ENCODE measurements around the gene SLC15A4. TPM values are rescaled to one million over a fixed set of nuclear protein-coding genes. Genes with fewer than 3 reads are reported as not detected.
A peak's percentile ranks its signal among the peaks of the same experiment; 100 is the strongest.

SLC15A4 gene
- polyA plus RNA-seq, 1 donor from 2014 or later, result 13.8 TPM

GRCh38 chr12:128784030-128784760 lies 39.6 kb downstream of the SLC15A4 start:
- peaks cover 0 to 2% (median 0%) of the 10 kb centered on the region in 3 donors for H3K9me3 Mint-ChIP-seq
- H3K36me3 Mint-ChIP-seq, result no peaks in the 10 kb centered on the region
- no peaks in the 10 kb centered on the region for H3K27me3 Mint-ChIP-seq
- H3K4me3 Mint-ChIP-seq, result peak overlapping the region in 1 of 4 donors; percentile 54
- H3K4me1 Mint-ChIP-seq, result peaks cover 14% of the 10 kb centered on the region in 3 donors
- H3K27ac Mint-ChIP-seq, result no peak overlapping the region

- peak overlapping the region; percentile 72 to 96 (median 91) for H3K27ac Mint-ChIP-seq
- peak overlapping the region; percentile 42 to 95 (median 88) for H3K4me3 Mint-ChIP-seq
- H3K36me3 Mint-ChIP-seq, result no peaks in the 10 kb centered on the region
- peaks cover 11 to 13% (median 12%) of the 10 kb centered on the region in 3 donors for H3K4me1 Mint-ChIP-seq
- H3K27me3 Mint-ChIP-seq, result no peaks in the 10 kb centered on the region
- peaks cover 0 to 2% (median 0%) of the 10 kb centered on the region in 3 donors for H3K9me3 Mint-ChIP-seq
Observed at GRCh38 chr12:128783129-128783574, 40.6 kb downstream of the SLC15A4 start.

GRCh38 chr12:128779901-128780300 lies 43.9 kb downstream of the SLC15A4 start:
- Mint-ChIP-seq H3K27me3 (no peaks in the 10 kb centered on the region), H3K4me1 (peaks cover 11 to 12% (median 12%) of the 10 kb centered on the region in 3 donors), H3K9me3 (peaks cover 0 to 2% (median 0%) of the 10 kb centered on the region in 3 donors), H3K4me3 (no peak overlapping the region), H3K27ac (no peak overlapping the region), H3K36me3 (no peaks in the 10 kb centered on the region)

- no peak overlapping the region for H3K27ac Mint-ChIP-seq
- H3K36me3 Mint-ChIP-seq, result no peaks in the 10 kb centered on the region
- peak overlapping the region in 1 of 4 donors; percentile 12 for H3K4me3 Mint-ChIP-seq
- no peaks in the 10 kb centered on the region for H3K4me1 Mint-ChIP-seq
- peaks cover 6% of the 10 kb centered on the region for H3K27me3 Mint-ChIP-seq
- peaks cover 0 to 1% (median 0%) of the 10 kb centered on the region in 3 donors for H3K9me3 Mint-ChIP-seq
Observed at GRCh38 chr12:128772249-128772648, 51.5 kb downstream of the SLC15A4 start.

- H3K27me3 Mint-ChIP-seq, result peaks cover 10% of the 10 kb centered on the region
- H3K27ac Mint-ChIP-seq, result no peak overlapping the region
- no peaks in the 10 kb centered on the region for H3K36me3 Mint-ChIP-seq
- peaks cover 0 to 1% (median 0%) of the 10 kb centered on the region in 3 donors for H3K9me3 Mint-ChIP-seq
- H3K4me3 Mint-ChIP-seq, result no peak overlapping the region
- no peaks in the 10 kb centered on the region for H3K4me1 Mint-ChIP-seq
Observed at GRCh38 chr12:128771681-128772080, 52.1 kb downstream of the SLC15A4 start.

- Mint-ChIP-seq H3K9me3 (peaks cover 0 to 1% (median 0%) of the 10 kb centered on the region in 3 donors), H3K4me3 (no peak overlapping the region), H3K27me3 (peaks cover 23% of the 10 kb centered on the region), H3K36me3 (no peaks in the 10 kb centered on the region), H3K4me1 (no peaks in the 10 kb centered on the region), H3K27ac (peak overlapping the region in 1 of 3 donors; percentile 42)
Observed at GRCh38 chr12:128767518-128767917, 56.2 kb downstream of the SLC15A4 start.

GRCh38 chr12:128766738-128767501 lies 56.8 kb downstream of the SLC15A4 start:
- Mint-ChIP-seq H3K4me1 (no peaks in the 10 kb centered on the region), H3K9me3 (peaks cover 0 to 1% (median 0%) of the 10 kb centered on the region in 3 donors), H3K36me3 (no peaks in the 10 kb centered on the region), H3K4me3 (no peak overlapping the region), H3K27me3 (peaks cover 28% of the 10 kb centered on the region), H3K27ac (no peak overlapping the region)

- Mint-ChIP-seq H3K27ac (no peak overlapping the region), H3K4me1 (no peaks in the 10 kb centered on the region), H3K4me3 (no peak overlapping the region), H3K27me3 (peaks cover 33% of the 10 kb centered on the region), H3K9me3 (no peaks in the 10 kb centered on the region), H3K36me3 (no peaks in the 10 kb centered on the region)
Observed at GRCh38 chr12:128763395-128763794, 60.4 kb downstream of the SLC15A4 start.

GRCh38 chr12:128761379-128761790 lies 62.4 kb downstream of the SLC15A4 start:
- H3K9me3 Mint-ChIP-seq, result no peaks in the 10 kb centered on the region
- H3K4me3 Mint-ChIP-seq, result no peak overlapping the region
- H3K27me3 Mint-ChIP-seq, result peaks cover 22% of the 10 kb centered on the region
- no peak overlapping the region for H3K27ac Mint-ChIP-seq
- H3K36me3 Mint-ChIP-seq, result no peaks in the 10 kb centered on the region
- no peaks in the 10 kb centered on the region for H3K4me1 Mint-ChIP-seq

- H3K9me3 Mint-ChIP-seq, result no peaks in the 10 kb centered on the region
- no peak overlapping the region for H3K4me3 Mint-ChIP-seq
- H3K27ac Mint-ChIP-seq, result no peak overlapping the region
- H3K4me1 Mint-ChIP-seq, result no peaks in the 10 kb centered on the region
- H3K27me3 Mint-ChIP-seq, result peaks cover under 1% of the 10 kb centered on the region
- H3K36me3 Mint-ChIP-seq, result no peaks in the 10 kb centered on the region
Observed at GRCh38 chr12:128755566-128755965, 68.2 kb downstream of the SLC15A4 start.

GRCh38 chr12:128754275-128754674 lies 69.5 kb downstream of the SLC15A4 start:
- no peak overlapping the region for H3K27ac Mint-ChIP-seq
- H3K9me3 Mint-ChIP-seq, result no peaks in the 10 kb centered on the region
- H3K4me1 Mint-ChIP-seq, result no peaks in the 10 kb centered on the region
- no peaks in the 10 kb centered on the region for H3K36me3 Mint-ChIP-seq
- no peaks in the 10 kb centered on the region for H3K27me3 Mint-ChIP-seq
- H3K4me3 Mint-ChIP-seq, result no peak overlapping the region

- Mint-ChIP-seq H3K36me3 (no peaks in the 10 kb centered on the region), H3K27me3 (no peaks in the 10 kb centered on the region)
Observed at GRCh38 chr12:128753438-128753837, 70.3 kb downstream of the SLC15A4 start.

GRCh38 chr12:128752386-128752785 lies 71.4 kb downstream of the SLC15A4 start:
- Mint-ChIP-seq H3K9me3 (no peaks in the 10 kb centered on the region), H3K4me1 (no peaks in the 10 kb centered on the region), H3K36me3 (no peaks in the 10 kb centered on the region), H3K4me3 (no peak overlapping the region), H3K27me3 (no peaks in the 10 kb centered on the region), H3K27ac (no peak overlapping the region)

More at GRCh38 chr12:128753438-128753837, 70.3 kb downstream of the SLC15A4 start:
- H3K9me3 Mint-ChIP-seq, result no peaks in the 10 kb centered on the region
- no peak overlapping the region for H3K4me3 Mint-ChIP-seq
- no peak overlapping the region for H3K27ac Mint-ChIP-seq
- H3K4me1 Mint-ChIP-seq, result no peaks in the 10 kb centered on the region

- Mint-ChIP-seq H3K4me3 (no peak overlapping the region), H3K4me1 (peaks cover 0 to 1% (median 0%) of the 10 kb centered on the region in 3 donors), H3K36me3 (no peaks in the 10 kb centered on the region), H3K27ac (no peak overlapping the region), H3K9me3 (peaks cover 0 to under 1% (median 0%) of the 10 kb centered on the region in 3 donors), H3K27me3 (peaks cover 7% of the 10 kb centered on the region)
Observed at GRCh38 chr12:128747441-128747840, 76.3 kb downstream of the SLC15A4 start.

Measured in IgD-negative memory B cell (primary cell).